ENCODE data around the gene PMM1. TPM values are rescaled to one million over a fixed set of nuclear protein-coding genes. Genes with fewer than 3 reads are reported as not detected.

PMM1 gene
- total RNA-seq, 1 experiment from 2014 or later: 19.8 TPM

GRCh38 chr22:41565403-41566054 is 24.1 kb downstream of the PMM1 start:
- no CpG with 5 or more reads among the region's 8 CpGs for WGBS (ENCODE audit: extremely low coverage, insufficient read length, low lambda C conversion rate)
- Histone ChIP-seq H3K4ac (ENCODE audit: low read depth, low read length) (no peak overlapping the region), H4K8ac (replicated peaks; ENCODE audit: insufficient read length, low read depth, low read length) (no peak overlapping the region), H3K4me1 (ENCODE audit: insufficient read depth, low read length) (peaks cover 3% of the 10 kb centered on the region; the same call in 1 of the 2 replicates), H3K56ac (ENCODE audit: insufficient read length, low read depth, low read length) (no peak overlapping the region), H3K23ac (ENCODE audit: insufficient read length, low read depth, low read length) (no peak overlapping the region), H2AFZ (ENCODE audit: low read length) (no peak overlapping the region), H2BK120ac (ENCODE audit: low read depth, low read length, poor library complexity, severe bottlenecking) (no peak overlapping the region), H3T11ph (ENCODE audit: low read length) (no peak overlapping the region), H3K27me3 (ENCODE audit: insufficient read depth, low read length) (no peaks in the 10 kb centered on the region), H3K79me2 (ENCODE audit: insufficient read depth, low read length) (no peaks in the 10 kb centered on the region), H4K91ac (ENCODE audit: insufficient read length, low read depth, low read length) (no peak overlapping the region), H2BK5ac (ENCODE audit: insufficient read length, low read length) (no peak overlapping the region), H3K79me1 (ENCODE audit: insufficient read depth, low read depth, low read length, poor library complexity, severe bottlenecking) (no peaks in the 10 kb centered on the region), H4K20me1 (ENCODE audit: control insufficient read depth, insufficient read depth, insufficient read length) (no peaks in the 10 kb centered on the region), H3K23me2 (ENCODE audit: insufficient read length, low read depth, low read length, poor library complexity, severe bottlenecking) (no peaks in the 10 kb centered on the region), H2AK5ac (ENCODE audit: insufficient read length, low read length) (no peak overlapping the region), H3K14ac (ENCODE audit: insufficient read depth, low read length) (no peak overlapping the region), H2BK12ac (ENCODE audit: insufficient read length, low read depth, low read length) (no peak overlapping the region), H3K4me2 (ENCODE audit: insufficient read depth, insufficient read length, low read length) (no peak overlapping the region), H3K18ac (ENCODE audit: insufficient read length, low read depth, low read length) (no peak overlapping the region), H3K27ac (ENCODE audit: insufficient read length, low read depth, low read length) (no peak overlapping the region), H3K9me3 (ENCODE audit: control insufficient read depth, low read depth, low read length) (no peaks in the 10 kb centered on the region), H2BK15ac (ENCODE audit: low read depth, low read length) (no peak overlapping the region), H3K9ac (ENCODE audit: extremely low read depth, insufficient read length, low read length) (no peak overlapping the region), H2BK20ac (ENCODE audit: low read depth, low read length, poor library complexity, severe bottlenecking) (no peak overlapping the region), H4K5ac (ENCODE audit: insufficient read length, low read depth, low read length) (no peak overlapping the region)
- Mint-ChIP-seq H3K27ac (peak overlapping the region; percentile 10 to 44 (median 35); a peak in 3 of 7 replicates), H3K4me3 (no peak overlapping the region), H3K4me1 (peaks cover 30 to 34% of the 10 kb centered on the region in 2 experiments), H3K27me3 (ENCODE audit: low read depth) (peaks cover 8% of the 10 kb centered on the region; the same call in 1 of the 2 replicates), H3K9me3 (no peaks in the 10 kb centered on the region), H3K36me3 (ENCODE audit: insufficient read depth in 1 of 3, low read depth in 3 of 3) (no peaks in the 10 kb centered on the region; a peak in 1 of 7 replicates)
- peak; percentile 50 for DNase-seq
- TF ChIP-seq CTCF (conservative IDR thresholded peaks at IDR 0.05): no peak
